GM19467 (cell line): ENCODE measurements around the gene CES1.
"Not testable (repeated sequence)": the region's sequence is repeated elsewhere in the genome, so short reads cannot be mapped to it uniquely, and the experiment has no call there.

Experiments
- ATAC-seq: cut with Tn5 transposase; IDR thresholded peaks from one replicate; pipeline ENCODE4 v1.9.1; 2021; ENCODE audit warnings: mild to moderate bottlenecking, moderate library complexity; ENCODE audit not compliant: unreplicated experiment

The CES1 gene

GRCh38 chr16:55832425-55832772 is 497 bp downstream of the CES1 start:
- no peak for ATAC-seq

- no peak for ATAC-seq
Observed at GRCh38 chr16:55830658-55831294, 2.1 kb downstream of the CES1 start.

GRCh38 chr16:55829232-55829631 is 3.7 kb downstream of the CES1 start:
- not testable (repeated sequence) for ATAC-seq

GRCh38 chr16:55828680-55829079 is 4.2 kb downstream of the CES1 start:
- no peak for ATAC-seq

GRCh38 chr16:55825115-55825728 is 7.7 kb downstream of the CES1 start:
- no peak for ATAC-seq

GRCh38 chr16:55824473-55825000 is 8.4 kb downstream of the CES1 start:
- ATAC-seq = no peak

- no peak for ATAC-seq
Observed at GRCh38 chr16:55822280-55822810, 10.6 kb downstream of the CES1 start.

GRCh38 chr16:55821210-55821609 is 11.7 kb downstream of the CES1 start:
- no peak for ATAC-seq

- ATAC-seq = no peak
Observed at GRCh38 chr16:55820615-55821014, 12.3 kb downstream of the CES1 start.

- ATAC-seq = no peak
Observed at GRCh38 chr16:55817236-55817912, 15.5 kb downstream of the CES1 start.

GRCh38 chr16:55816222-55816621 is 16.7 kb downstream of the CES1 start:
- not testable (repeated sequence) for ATAC-seq

- ATAC-seq = no peak
Observed at GRCh38 chr16:55815320-55815719, 17.6 kb downstream of the CES1 start.

- not testable (repeated sequence) for ATAC-seq
Observed at GRCh38 chr16:55814174-55814573, 18.7 kb downstream of the CES1 start.

- not testable (repeated sequence) for ATAC-seq
Observed at GRCh38 chr16:55813730-55814129, 19.2 kb downstream of the CES1 start.

GRCh38 chr16:55812951-55813350 is 19.9 kb downstream of the CES1 start:
- no peak for ATAC-seq

GRCh38 chr16:55811811-55812210 is 21.1 kb downstream of the CES1 start:
- ATAC-seq = no peak

GRCh38 chr16:55810451-55810961 is 22.4 kb downstream of the CES1 start:
- ATAC-seq = no peak

GRCh38 chr16:55809851-55810250 is 23.0 kb downstream of the CES1 start:
- no peak for ATAC-seq

GRCh38 chr16:55809386-55809785 is 23.5 kb downstream of the CES1 start:
- no peak for ATAC-seq

- not testable (repeated sequence) for ATAC-seq
Observed at GRCh38 chr16:55808286-55808685, 24.6 kb downstream of the CES1 start.

- not testable (repeated sequence) for ATAC-seq
Observed at GRCh38 chr16:55805104-55805503, 27.8 kb downstream of the CES1 start.

- not testable (repeated sequence) for ATAC-seq
Observed at GRCh38 chr16:55803681-55804080, 29.2 kb downstream of the CES1 start.
